COLO668 (cell line): Measurements from ENCODE around the gene ME2.
"Not testable (repeated sequence)": the region's sequence is repeated elsewhere in the genome, so short reads cannot be mapped to it uniquely, and the experiment has no call there.

Source experiments
- DNase-seq: peaks from one replicate; lab custom pipeline; 2025; ENCODE audit not compliant: unreplicated experiment; lab: John Stamatoyannopoulos, UW

ME2 gene

DNA sequence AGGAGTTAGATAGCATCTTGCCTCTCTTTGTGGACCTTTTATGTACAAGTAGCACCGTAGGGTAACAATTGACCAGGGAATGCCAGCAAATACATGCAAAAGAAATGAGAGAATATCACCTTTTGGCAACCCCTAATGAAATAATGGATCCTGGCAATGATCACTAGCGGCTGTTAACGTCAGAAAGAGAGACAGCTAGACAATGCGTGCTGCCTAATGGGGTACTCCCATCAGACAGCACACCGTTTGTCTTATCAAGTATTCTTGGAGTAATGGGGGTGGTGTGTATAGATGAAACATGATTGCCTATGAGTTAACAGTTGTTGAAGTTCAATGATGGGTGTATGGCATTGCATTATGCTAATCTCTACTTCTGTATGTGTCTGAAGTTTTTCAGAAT is 90.5 kb downstream of the ME2 start:
- DNase-seq: no peak

DNA sequence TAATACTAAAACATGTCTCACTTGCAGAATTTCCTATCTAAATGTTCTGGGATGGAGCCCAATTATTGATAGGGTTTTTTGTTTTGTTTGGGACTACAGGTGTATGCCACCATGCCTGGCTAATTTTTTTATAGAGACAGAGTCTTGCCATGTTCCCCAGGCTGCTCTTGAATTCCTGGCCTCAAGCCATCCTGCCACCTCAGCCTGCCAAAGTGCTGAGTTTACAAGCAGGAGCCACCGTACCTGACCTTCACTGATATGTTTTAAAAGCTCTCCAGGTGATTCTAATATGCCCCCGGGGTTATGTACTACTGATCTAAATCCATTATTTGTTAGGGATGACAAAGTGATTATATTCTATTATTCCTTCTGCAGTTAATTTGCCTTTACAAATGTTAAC is 91.1 kb downstream of the ME2 start:
- DNase-seq: peak; percentile 44

DNA sequence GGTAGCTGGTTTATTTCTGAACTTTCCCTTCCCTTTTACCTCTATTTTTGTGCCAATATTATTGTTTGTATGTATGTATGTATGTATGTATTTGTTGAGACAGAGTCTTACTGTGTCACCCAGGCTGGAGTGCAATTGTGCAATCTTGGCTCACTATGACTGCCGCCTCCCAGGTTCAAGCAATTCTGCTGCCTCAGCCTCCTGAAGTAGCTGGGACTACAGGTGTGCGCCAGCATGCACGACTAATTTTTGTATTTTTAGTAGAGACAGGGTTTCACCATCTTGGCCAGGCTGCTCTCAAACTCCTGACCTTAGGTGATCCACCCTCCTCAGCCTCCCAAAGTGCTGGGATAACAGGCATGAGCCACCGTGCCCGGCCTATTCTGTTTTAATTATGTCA is 93.5 kb downstream of the ME2 start:
- DNase-seq: not testable (repeated sequence)

DNA sequence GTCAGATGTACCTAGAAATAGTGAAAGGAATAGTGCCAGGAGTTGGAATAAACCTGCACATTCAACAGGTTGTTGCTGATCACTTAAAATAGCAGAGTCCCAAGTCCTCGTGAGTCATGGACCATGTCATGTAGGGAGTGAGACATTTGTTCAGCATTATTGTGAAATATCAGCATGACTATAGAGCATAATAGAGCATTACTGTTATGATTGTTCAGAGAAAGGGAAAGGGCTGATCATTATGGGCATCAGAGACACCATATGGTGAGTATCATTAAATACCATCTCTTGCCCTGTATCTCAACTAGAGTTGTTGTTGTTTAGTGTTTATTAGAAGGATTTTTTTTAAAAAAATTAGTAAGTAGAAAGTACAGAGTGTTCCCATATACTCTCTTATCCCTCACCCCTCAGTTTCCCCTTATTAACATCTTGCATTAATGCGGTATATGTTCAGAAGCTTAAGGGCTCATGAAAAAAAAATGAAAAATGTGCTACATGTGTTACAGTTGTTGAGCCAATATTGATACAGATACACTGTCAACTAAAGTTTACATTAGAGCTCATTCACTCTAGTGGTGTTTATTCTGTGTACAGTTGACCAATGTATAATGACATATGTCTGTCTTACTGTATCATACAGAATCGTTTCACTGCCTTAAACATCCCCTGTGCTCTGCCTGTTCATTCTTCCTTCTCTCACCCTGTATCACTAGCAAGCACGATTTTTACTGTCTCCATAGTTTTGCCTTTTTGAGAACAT is 94.6 kb downstream of the ME2 start:
- no peak for DNase-seq

DNA sequence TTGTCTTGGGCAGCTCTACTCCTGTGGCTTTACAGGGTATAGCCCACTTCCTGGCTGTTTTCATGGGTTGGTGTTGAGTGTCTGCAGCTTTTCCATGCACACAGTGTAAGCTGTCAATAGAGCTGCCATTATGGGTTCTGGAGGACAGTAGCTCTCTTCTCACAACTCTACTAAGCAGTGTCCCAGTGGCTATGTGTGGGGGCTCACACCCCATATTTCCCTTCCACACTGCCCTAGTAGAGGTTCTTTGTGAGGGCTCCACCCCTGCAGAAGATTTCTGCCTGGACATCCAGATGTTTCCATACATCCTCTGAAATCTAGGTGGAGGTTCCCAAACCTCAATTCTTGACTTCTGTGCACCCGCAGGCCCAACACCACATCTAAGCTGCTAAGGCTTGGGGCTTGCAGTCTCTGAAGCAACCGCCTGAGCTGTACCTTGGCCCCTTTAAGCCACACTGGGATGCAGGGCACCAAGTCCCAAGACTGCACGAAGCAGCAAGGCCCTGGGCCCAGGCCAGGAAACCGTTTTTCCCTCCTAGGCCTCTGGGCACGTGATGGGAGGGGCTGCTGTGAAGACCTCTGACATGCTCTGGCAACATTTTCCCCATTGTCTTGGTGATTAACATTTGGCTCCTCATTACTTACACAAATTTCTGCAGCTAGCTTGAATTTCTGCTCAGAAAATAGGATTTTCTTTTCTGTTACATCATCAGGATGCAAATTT is 98.3 kb downstream of the ME2 start:
- DNase-seq: no peak

DNA sequence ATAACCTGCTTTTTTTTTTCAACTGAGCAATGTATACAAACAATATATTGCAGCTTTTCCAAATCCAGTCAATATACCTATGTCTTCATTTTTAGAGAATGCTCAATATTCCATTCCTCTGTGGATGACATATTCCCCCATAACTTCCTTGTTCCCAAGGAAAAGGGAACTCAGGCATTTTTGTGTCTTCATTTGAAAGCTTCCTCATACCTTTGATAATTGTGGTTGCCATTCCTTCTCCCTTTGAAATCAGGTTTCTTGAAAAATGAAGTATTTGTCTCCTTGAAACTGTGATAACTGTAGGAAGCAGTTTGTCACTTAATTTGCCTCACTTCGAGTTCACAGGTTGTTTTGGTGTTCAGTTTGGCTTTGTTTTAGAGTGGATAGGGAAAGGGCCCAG is 102.5 kb downstream of the ME2 start:
- DNase-seq: no peak

DNA sequence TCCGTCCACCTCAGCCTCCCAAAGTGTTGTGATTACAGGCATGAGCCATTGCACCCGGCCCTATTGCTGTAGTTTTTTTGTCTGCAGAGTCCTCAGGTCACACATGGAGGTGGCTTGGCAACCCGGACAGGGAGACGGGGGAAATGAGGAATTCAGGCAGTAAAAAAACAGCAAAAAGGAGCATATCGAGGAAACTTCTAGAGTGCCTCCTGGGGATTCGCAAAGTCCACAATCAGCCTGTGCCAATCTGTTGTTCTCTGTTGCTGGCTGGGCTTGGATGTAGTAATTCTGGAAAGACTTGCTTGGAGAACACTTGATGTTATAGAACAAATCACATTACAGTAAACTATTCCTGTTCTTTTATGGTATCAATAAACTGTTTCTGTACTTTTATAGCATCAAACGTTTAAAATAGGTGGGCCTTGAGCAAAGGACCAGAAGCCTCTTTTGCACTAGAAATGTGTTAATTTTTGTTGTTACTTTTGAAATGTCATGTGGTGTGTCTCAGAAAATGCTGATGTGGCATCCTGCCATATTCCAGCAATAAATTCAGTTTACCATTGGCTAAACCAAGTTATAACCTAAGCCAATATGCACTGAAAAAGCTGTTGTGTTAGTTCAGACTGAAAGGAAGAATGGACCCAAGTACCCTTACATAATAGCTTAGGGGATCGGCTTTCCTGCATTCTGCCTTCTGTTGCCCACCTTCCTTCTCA is 103.3 kb downstream of the ME2 start:
- no peak for DNase-seq

DNA sequence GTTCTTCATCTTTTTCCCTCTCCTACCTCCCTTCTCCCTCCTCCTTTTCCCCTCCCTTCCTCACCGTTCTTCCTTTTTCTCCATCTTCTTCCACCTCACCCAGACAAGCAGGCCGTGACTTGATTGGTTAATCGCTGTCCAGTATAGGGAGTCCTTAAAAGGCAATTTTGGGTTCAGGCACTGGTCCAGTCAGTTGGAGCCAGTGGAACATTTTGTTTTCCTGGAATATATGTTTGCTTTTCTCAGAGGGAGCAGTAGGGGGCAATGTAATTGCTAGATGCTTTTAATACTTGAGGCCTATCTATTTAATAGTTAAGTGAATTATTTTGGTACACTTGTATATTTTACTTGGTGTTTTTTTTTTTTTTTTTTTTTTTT is 103.9 kb downstream of the ME2 start:
- DNase-seq: no peak

DNA sequence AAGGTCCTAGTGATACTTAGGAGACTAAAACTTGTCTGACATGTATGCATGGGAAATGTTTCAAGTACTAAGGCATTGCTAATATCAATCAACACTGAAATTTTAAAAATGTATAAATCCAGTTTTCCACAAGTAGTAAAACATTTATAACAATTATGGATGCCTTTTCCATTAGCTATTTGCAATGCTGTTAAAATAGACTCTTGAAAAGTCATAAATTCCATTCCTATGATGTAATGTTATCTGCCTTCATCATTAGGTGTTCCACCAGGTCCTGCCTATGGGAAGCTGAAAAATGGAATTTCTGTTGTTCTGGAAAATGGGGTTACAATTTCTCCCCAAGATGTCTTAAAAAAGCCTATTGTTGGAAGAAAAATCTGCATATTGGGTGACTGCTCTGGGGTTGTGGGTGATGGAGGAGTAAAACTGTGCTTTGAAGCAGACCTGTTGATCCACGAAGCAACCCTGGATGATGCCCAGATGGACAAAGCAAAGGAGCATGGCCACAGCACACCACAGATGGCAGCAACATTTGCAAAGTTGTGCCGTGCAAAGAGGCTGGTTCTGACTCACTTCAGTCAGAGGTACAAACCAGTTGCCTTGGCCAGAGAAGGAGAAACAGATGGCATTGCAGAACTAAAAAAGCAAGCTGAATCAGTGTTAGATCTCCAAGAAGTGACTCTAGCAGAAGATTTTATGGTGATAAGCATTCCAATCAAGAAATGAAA is 107.6 kb downstream of the ME2 start:
- no peak for DNase-seq

DNA sequence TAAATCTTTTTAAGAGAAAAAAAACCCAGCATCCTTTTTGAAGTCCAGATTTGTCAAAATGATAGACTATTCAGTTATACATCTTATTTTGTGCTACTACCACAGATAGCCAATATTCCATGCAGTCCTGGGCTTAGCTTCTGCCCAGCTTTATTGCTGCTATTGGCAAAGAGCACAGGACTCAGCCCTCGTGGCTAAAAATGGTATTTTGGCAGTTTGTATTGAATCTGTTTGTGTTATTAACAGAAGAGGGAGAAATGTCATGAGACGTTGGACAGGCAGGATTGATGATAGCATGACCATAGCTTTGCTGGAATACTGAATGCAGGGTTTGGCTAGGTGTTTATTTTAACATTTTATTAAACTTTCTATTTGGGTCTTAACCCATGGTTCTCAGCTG is 108.3 kb downstream of the ME2 start:
- no peak for DNase-seq

DNA sequence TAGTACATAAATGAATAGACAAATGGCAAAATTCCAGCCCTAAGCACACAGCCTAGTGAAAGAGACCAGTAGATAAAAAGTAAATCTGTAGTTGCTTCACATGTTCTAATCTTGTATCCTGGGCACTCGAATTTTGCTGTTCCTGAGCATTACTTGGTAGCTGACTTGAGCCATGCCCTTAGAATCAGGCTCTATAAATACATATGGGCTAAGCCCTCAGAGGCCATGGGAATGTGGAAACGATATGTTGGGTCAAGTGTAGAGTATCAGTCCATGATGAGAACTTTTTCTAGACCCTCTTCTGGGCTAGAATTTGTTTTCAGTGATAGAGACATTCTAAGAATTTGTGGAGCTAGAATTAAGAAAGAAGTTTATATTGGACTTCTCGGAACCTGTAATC is 110.8 kb downstream of the ME2 start:
- DNase-seq: no peak

DNA sequence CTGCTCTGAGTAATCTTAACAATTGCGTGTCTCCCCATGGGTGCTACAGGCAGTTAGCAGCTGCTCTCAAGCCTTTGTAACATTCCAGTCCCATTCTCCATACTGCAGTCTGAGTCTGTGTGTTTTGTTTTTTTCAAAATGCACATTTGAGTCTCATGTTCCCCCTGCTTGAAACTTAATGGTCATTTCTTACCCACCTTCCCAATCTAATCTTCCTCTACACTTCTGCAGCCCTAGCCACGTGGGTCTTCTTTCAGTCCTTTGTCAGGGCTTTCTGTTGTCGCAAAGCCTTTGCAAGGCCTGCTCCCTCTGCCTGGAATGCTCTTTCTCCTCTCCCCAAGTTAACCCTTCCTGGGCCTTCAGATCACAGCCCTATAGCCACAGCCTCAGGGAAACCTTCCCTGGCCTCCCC is 113.4 kb downstream of the ME2 start:
- DNase-seq: no peak

DNA sequence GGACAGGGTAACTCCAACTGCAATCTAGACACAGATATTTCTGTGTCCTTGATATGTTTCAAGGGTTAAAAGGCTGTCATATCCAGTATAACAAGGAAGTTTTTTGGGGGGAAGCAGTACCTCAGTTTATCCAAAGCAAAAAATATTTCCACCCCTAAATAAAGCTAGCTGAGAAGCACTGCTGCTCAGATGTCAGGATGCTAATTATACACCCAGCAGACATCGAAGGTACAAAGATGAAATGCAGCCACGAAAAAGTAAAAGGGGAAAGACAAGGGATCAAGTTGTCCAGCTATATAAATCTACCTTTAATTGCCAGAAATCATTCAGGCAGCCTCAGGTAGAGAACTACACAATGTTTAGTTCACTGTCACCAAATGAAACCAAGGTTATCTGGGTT is 115.1 kb downstream of the ME2 start:
- no peak for DNase-seq

DNA sequence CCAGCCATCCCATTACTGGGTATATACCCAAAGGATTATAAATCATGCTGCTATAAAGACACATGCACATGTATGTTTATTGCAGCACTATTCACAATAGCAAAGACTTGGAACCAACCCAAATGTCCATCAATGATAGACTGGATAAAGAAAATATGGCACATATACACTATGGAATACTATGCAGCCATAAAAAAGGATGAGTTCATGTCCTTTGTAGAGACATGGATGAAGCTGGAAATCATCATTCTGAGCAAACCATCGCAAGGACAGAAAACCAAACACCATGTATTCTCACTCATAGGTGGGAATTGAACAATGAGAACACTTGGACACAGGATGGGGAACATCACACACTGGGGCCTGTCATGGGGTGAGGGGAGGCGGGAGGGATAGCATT is 124.3 kb downstream of the ME2 start:
- DNase-seq: not testable (repeated sequence)
